CD4-positive, alpha-beta T cell (primary cell): Measurements from ENCODE around the gene SNRPA. TPM values are rescaled to one million over a fixed set of nuclear protein-coding genes. Genes with fewer than 3 reads are reported as not detected.
"Not testable (repeated sequence)": the region's sequence is repeated elsewhere in the genome, so short reads cannot be mapped to it uniquely, and the experiment has no call there.

Experiments used
- ATAC-seq: fragments of 200-7000 bp; cut with Tn5 transposase; one replicate; pipeline ENCODE4 v1.10.0; 2022; ENCODE audit warnings: mild to moderate bottlenecking; ENCODE audit not compliant: poor library complexity
- CTCF ChIA-PET: fragments of 350-600 bp; sonication (Branson Sonifier 250); formaldehyde crosslinking; loops from one replicate; lab custom pipeline; 2021; ENCODE audit warnings: antibody characterized with exemption, inconsistent platforms; lab: Charles Lee
- POLR2A ChIA-PET: fragments of 350-600 bp; sonication (Branson Sonifier 250); formaldehyde crosslinking; loops from one replicate; lab custom pipeline; 2021; ENCODE audit warnings: antibody characterized with exemption, inconsistent platforms; lab: Charles Lee
- DNase-seq, 14 experiments: peaks; one replicate each; pipeline ENCODE4 v3.0.0-alpha.2; 2013 to 2020; ENCODE audit warnings: mixed read lengths in 2 of 14
- H3K27ac ChIP-seq, 2 donors: one replicate each; pipeline versions ENCODE4 v1.5.1 to v1.7.0; 2013; ENCODE audit warnings: low read length in 2 of 2, low read depth in 1 of 2, mild to moderate bottlenecking in 1 of 2
- H3K27me3 ChIP-seq, 2 experiments: 1 replicate in 1 of 2; 2 replicates in 1 of 2; pipeline versions ENCODE4 v1.6.1 to v1.7.0; 2013; ENCODE audit warnings: low read length in 2 of 2, control low read depth in 1 of 2, mild to moderate bottlenecking in 1 of 2, moderate library complexity in 1 of 2; ENCODE audit not compliant: insufficient read depth in 2 of 2, control insufficient read depth in 1 of 2
- H3K36me3 ChIP-seq: one replicate; pipeline ENCODE4 v1.6.1; 2013; ENCODE audit warnings: low read length, control low read depth; ENCODE audit not compliant: insufficient read depth
- H3K4me1 ChIP-seq: one replicate; pipeline ENCODE4 v1.6.1; 2013; ENCODE audit warnings: low read length, control low read depth; ENCODE audit not compliant: insufficient read depth
- H3K4me3 ChIP-seq: one replicate; pipeline ENCODE4 v1.5.1; 2013; ENCODE audit warnings: mild to moderate bottlenecking, low read length, moderate library complexity
- H3K9me3 ChIP-seq, 2 experiments: 1 replicate in 1 of 2; 2 replicates in 1 of 2; pipeline versions ENCODE4 v1.6.1 to v1.7.0; 2013; ENCODE audit warnings: low read length in 2 of 2, mild to moderate bottlenecking in 2 of 2, control low read depth in 1 of 2, moderate library complexity in 1 of 2; ENCODE audit not compliant: control insufficient read depth in 1 of 2, insufficient read depth in 1 of 2
- H3K27ac Mint-ChIP-seq: one replicate; pipeline ENCODE4 v1.8.0; 2020; ENCODE audit warnings: mixed read lengths
- H3K27me3 Mint-ChIP-seq: one replicate; pipeline ENCODE4 v1.8.0; 2021; ENCODE audit warnings: mixed read lengths
- H3K36me3 Mint-ChIP-seq: one replicate; pipeline ENCODE4 v1.8.0; 2021; ENCODE audit warnings: low read depth, mixed read lengths
- H3K4me1 Mint-ChIP-seq: one replicate; pipeline ENCODE4 v1.8.0; 2021; ENCODE audit warnings: low read depth, mixed read lengths
- H3K4me3 Mint-ChIP-seq: one replicate; pipeline ENCODE4 v1.8.0; 2020; ENCODE audit warnings: mild to moderate bottlenecking, mixed read lengths
- H3K9me3 Mint-ChIP-seq: one replicate; pipeline ENCODE4 v1.8.0; 2020; ENCODE audit warnings: mixed read lengths
- intact Hi-C, 2 experiments: fragments of 100-400 bp; cut with DNase I in 1 of 2; cut with micrococcal nuclease in 1 of 2; formaldehyde crosslinking; loops; one replicate each; pipeline versions ENCODE4 v1.15.1 to v1.9.0; 2023 to 2025; cut with DNase I, micrococcal nuclease
- total RNA-seq, 174 experiments: library from RNA in 2 of 174; stranded (reverse) in 2 of 174; gene quantifications; one replicate each; pipeline ENCODE4 v1.2.3 and lab custom pipeline; 2021 to 2026
- TF ChIP-seq, protein P1 (sequence below): fragments of 200-600 bp; IDR thresholded peaks from one replicate; pipeline ENCODE4 v1.8.0; 2022; ENCODE audit warnings: antibody characterized with exemption, mild to moderate bottlenecking

Gene SNRPA
- total RNA-seq, 2 experiments from 2014 or later = 60.3 to 76.7 TPM

DNA sequence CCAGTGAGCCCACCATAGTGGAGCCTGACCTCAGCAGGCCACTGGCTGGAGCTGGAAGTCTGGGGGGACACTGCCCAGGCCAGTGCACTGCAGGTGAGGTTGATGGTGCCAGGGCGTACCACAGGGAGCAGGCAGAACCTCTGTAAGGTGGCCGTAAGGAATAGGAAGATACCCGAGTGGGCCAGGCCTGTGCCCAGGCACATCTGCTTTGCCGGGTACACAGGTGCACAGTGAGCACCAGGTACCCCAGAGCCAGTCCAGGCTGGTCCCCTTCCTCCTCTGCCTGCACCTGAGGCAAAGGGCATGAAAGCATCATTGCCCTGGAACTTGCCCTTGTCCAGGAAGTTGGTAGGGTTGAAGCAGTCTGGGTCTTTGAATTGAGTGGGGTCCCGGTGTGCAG lies 57.5 kb downstream of the SNRPA start:
- TF ChIP-seq, protein P1, sequence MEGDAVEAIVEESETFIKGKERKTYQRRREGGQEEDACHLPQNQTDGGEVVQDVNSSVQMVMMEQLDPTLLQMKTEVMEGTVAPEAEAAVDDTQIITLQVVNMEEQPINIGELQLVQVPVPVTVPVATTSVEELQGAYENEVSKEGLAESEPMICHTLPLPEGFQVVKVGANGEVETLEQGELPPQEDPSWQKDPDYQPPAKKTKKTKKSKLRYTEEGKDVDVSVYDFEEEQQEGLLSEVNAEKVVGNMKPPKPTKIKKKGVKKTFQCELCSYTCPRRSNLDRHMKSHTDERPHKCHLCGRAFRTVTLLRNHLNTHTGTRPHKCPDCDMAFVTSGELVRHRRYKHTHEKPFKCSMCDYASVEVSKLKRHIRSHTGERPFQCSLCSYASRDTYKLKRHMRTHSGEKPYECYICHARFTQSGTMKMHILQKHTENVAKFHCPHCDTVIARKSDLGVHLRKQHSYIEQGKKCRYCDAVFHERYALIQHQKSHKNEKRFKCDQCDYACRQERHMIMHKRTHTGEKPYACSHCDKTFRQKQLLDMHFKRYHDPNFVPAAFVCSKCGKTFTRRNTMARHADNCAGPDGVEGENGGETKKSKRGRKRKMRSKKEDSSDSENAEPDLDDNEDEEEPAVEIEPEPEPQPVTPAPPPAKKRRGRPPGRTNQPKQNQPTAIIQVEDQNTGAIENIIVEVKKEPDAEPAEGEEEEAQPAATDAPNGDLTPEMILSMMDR = no peak
- H3K9me3 Mint-ChIP-seq = no peaks in the 10 kb centered on the region
- H3K27ac ChIP-seq = peak overlapping the region in 1 of 2 donors; percentile 86
- peaks cover 51% of the 10 kb centered on the region for H3K36me3 ChIP-seq
- no peak overlapping the region for H3K4me3 Mint-ChIP-seq
- CTCF ChIA-PET = interaction anchor here (1.3 to 4.3 kb wide), 5 partner anchors 10 to 146 kb away, joined by 3 to 40 read pairs (median 16); partner anchors contain the start of genes EGLN2, MIA and RAB4B
- no peaks in the 10 kb centered on the region for H3K27me3 Mint-ChIP-seq
- peaks cover 77% of the 10 kb centered on the region for H3K4me1 Mint-ChIP-seq
- no peak overlapping the region for H3K4me3 ChIP-seq
- POLR2A ChIA-PET = interaction anchor here (0.9 to 4.2 kb wide), 3 partner anchors 10 to 58 kb away, joined by 3 to 59 read pairs (median 24); partner anchors contain the start of genes EGLN2, RAB4B and SNRPA
- H3K27me3 ChIP-seq = no peaks in the 10 kb centered on the region
- ATAC-seq = no peak
- H3K36me3 Mint-ChIP-seq = peaks cover 62% of the 10 kb centered on the region
- intact Hi-C loops = no loop called here
- peaks cover 89% of the 10 kb centered on the region for H3K4me1 ChIP-seq
- no peak for DNase-seq
- peak overlapping the region; percentile 90 for H3K27ac Mint-ChIP-seq
- H3K9me3 ChIP-seq = no peaks in the 10 kb centered on the region

- CTCF ChIA-PET = interaction anchor here (1.3 kb wide), 1 partner anchor 11 kb away, joined by 3 read pairs; the partner anchor contains the start of gene EGLN2
- no peaks in the 10 kb centered on the region for H3K9me3 Mint-ChIP-seq
- intact Hi-C loops = loop anchor here in 1 of 2 experiments (5.0 kb wide), 1 partner anchor 323 kb away; no protein-coding TSS in a partner anchor
- H3K36me3 Mint-ChIP-seq = peaks cover 55% of the 10 kb centered on the region
- H3K4me3 Mint-ChIP-seq = peak overlapping the region; percentile 77
- TF ChIP-seq, protein P1 = no peak
- ATAC-seq = no peak
- no peaks in the 10 kb centered on the region for H3K27me3 Mint-ChIP-seq
- H3K4me1 Mint-ChIP-seq = peaks cover 67% of the 10 kb centered on the region
- peak overlapping the region; percentile 90 for H3K27ac Mint-ChIP-seq
- Histone ChIP-seq H3K27me3 (no peaks in the 10 kb centered on the region), H3K9me3 (no peaks in the 10 kb centered on the region), H3K27ac (peak overlapping the region in 1 of 2 donors; percentile 15), H3K4me1 (peaks cover 79% of the 10 kb centered on the region), H3K4me3 (no peak overlapping the region), H3K36me3 (peaks cover 48% of the 10 kb centered on the region)
- DNase-seq = no peak
- POLR2A ChIA-PET = no interaction called here
Observed at GRCh38 chr19:40809358-40810086, 58.5 kb downstream of the SNRPA start.

- peak overlapping the region; percentile 77 for H3K4me3 Mint-ChIP-seq
- no peak for ATAC-seq
- TF ChIP-seq, protein P1 = no peak
- H3K4me3 ChIP-seq = no peak overlapping the region
- intact Hi-C loops = loop anchor here in 1 of 2 experiments (5.0 kb wide), 1 partner anchor 322 kb away; no protein-coding TSS in a partner anchor
- H3K27me3 Mint-ChIP-seq = no peaks in the 10 kb centered on the region
- H3K4me1 ChIP-seq = peaks cover 72% of the 10 kb centered on the region
- no peaks in the 10 kb centered on the region for H3K27me3 ChIP-seq
- H3K9me3 ChIP-seq = no peaks in the 10 kb centered on the region
- peaks cover 60% of the 10 kb centered on the region for H3K4me1 Mint-ChIP-seq
- ChIA-PET CTCF (no interaction called here), POLR2A (no interaction called here)
- no peaks in the 10 kb centered on the region for H3K9me3 Mint-ChIP-seq
- no peak for DNase-seq
- H3K27ac Mint-ChIP-seq = peak overlapping the region; percentile 90
- H3K36me3 Mint-ChIP-seq = peaks cover 55% of the 10 kb centered on the region
- peaks cover 43% of the 10 kb centered on the region for H3K36me3 ChIP-seq
- no peak overlapping the region for H3K27ac ChIP-seq
Observed at GRCh38 chr19:40810160-40810559, 59.2 kb downstream of the SNRPA start.

GRCh38 chr19:40810649-40811408 lies 59.8 kb downstream of the SNRPA start:
- Mint-ChIP-seq H3K36me3 (peaks cover 49% of the 10 kb centered on the region), H3K4me3 (peak overlapping the region; percentile 95), H3K27ac (peak overlapping the region; percentile 90), H3K4me1 (peaks cover 54% of the 10 kb centered on the region)
- intact Hi-C loops = loop anchor here in 1 of 2 experiments (5.0 kb wide), 1 partner anchor 321 kb away; no protein-coding TSS in a partner anchor
- H3K9me3 ChIP-seq, H3K27ac ChIP-seq, H3K9me3 Mint-ChIP-seq, H3K27me3 ChIP-seq, H3K27me3 Mint-ChIP-seq, CTCF ChIA-PET: not testable (repeated sequence)
- peak overlapping the region; percentile 59 for H3K4me3 ChIP-seq
- DNase-seq (peak in 7 of 14 experiments; percentile 33 to 72 (median 62)), ATAC-seq (peak; percentile 59)
- peaks cover 37% of the 10 kb centered on the region for H3K36me3 ChIP-seq
- H3K4me1 ChIP-seq = peaks cover 66% of the 10 kb centered on the region
- POLR2A ChIA-PET = interaction anchor here (1.0 to 2.2 kb wide), 5 partner anchors 12 to 159 kb away, joined by 3 to 12 read pairs (median 6); partner anchors contain the start of genes ACTMAP, EGLN2, RAB4B and SNRPA
